PC-9 (cell line): ENCODE measurements around the gene LYSMD3.

Experiments
- CTCF ChIP-seq: fragments of 200-600 bp; sonication (generic); conservative IDR thresholded peaks from 2 replicates; pipeline ENCODE4 v1.6.1; 2017; ENCODE audit warnings: mixed run types, antibody characterized with exemption, mild to moderate bottlenecking, moderate library complexity
- EZH2 ChIP-seq: fragments of 200-600 bp; sonication (generic); IDR thresholded peaks from 2 replicates; pipeline ENCODE4 v1.8.0; 2017; ENCODE audit warnings: antibody characterized with exemption, low read depth

- TF ChIP-seq CTCF (no peak), EZH2 (no peak)
Measured at GRCh38 chr5:90484540-90484939, 44.8 kb downstream of the LYSMD3 start.
